ENCODE measurements around the gene PPY. TPM values are rescaled to one million over a fixed set of nuclear protein-coding genes. Genes with fewer than 3 reads are reported as not detected.

PPY gene
- total RNA-seq (not detected), polyA plus RNA-seq (not detected)
- long read RNA-seq, donor 1: 0 reads
- long read RNA-seq, donor 2: 0 reads

GRCh38 chr17:43942051-43942685 lies at the start of gene PPY:
PPY (minus strand) TSS chr17:43942476; CDS start chr17:43941654, 822 bp downstream.
- H3K4me3 ChIP-seq: no peak within 1 kb of the TSS

GRCh38 chr17:43988301-43988700 lies 46.0 kb upstream of the PPY start:
- DNase-seq (no peak), ATAC-seq (no peak)
- Histone ChIP-seq H3K27me3 (ENCODE audit: insufficient read depth in 3 of 3, low read length in 2 of 3) (peaks cover 0 to 12% (median 2%) of the 10 kb centered on the region in 3 donors), H3K9me3 (no peaks in the 10 kb centered on the region), H3K27ac (no peak overlapping the region), H3K4me3 (no peak overlapping the region), H3K4me1 (peaks cover 12% of the 10 kb centered on the region), H3K36me3 (ENCODE audit: insufficient read depth in 1 of 2, low read depth in 1 of 2) (no peaks in the 10 kb centered on the region)
- 57 to 69% (median 65%) methylated on average over 9 of the region's 9 CpGs for WGBS, 3 donors
- TF ChIP-seq CTCF (IDR thresholded peaks at IDR 0.05): no peak
- intact Hi-C loops (cut with DNase I): no loop called here

More at GRCh38 chr17:43942051-43942685, at the start of gene PPY:
- DNase-seq (no peak), ATAC-seq (no peak)
- no peak for TF ChIP-seq CTCF (IDR thresholded peaks at IDR 0.05)
- Histone ChIP-seq H3K4me1 (peaks cover 4% of the 10 kb centered on the region), H3K9me3 (no peaks in the 10 kb centered on the region), H3K27me3 (ENCODE audit: insufficient read depth in 3 of 3, low read length in 2 of 3) (peaks cover 0 to 10% (median 4%) of the 10 kb centered on the region in 3 donors), H3K36me3 (ENCODE audit: insufficient read depth in 1 of 2, low read depth in 1 of 2) (no peaks in the 10 kb centered on the region), H3K27ac (no peak within 1 kb of the TSS)
- intact Hi-C loops (cut with DNase I): loop anchor here (5.0 to 10.0 kb wide), 3 partner anchors 100 to 223 kb away; no protein-coding TSS in a partner anchor
- 82 to 85% (median 85%) methylated on average over 17 of the region's 17 CpGs for WGBS, 3 donors

- Histone ChIP-seq H3K27ac (no peak overlapping the region), H3K27me3 (ENCODE audit: insufficient read depth in 3 of 3, low read length in 2 of 3) (peaks cover 0 to 20% (median 3%) of the 10 kb centered on the region in 3 donors), H3K4me3 (no peak overlapping the region), H3K4me1 (peaks cover 12% of the 10 kb centered on the region), H3K36me3 (ENCODE audit: insufficient read depth in 1 of 2, low read depth in 1 of 2) (no peaks in the 10 kb centered on the region), H3K9me3 (no peaks in the 10 kb centered on the region)
- TF ChIP-seq CTCF (IDR thresholded peaks at IDR 0.05): no peak
- DNase-seq (no peak), ATAC-seq (peak; percentile 27 to 54 (median 36))
- WGBS, 3 donors: 47 to 58% (median 54%) methylated on average over 12 of the region's 12 CpGs
- intact Hi-C loops (cut with DNase I): no loop called here
Observed at GRCh38 chr17:43987131-43988021, 45.1 kb upstream of the PPY start.

- no peak for DNase-seq
- H3K27ac ChIP-seq: no peak overlapping the region
- WGBS, 3 donors: 53 to 71% (median 53%) methylated on average over 7 of the region's 7 CpGs
Observed at GRCh38 chr17:43986225-43986981, 44.1 kb upstream of the PPY start.

More at GRCh38 chr17:43986225-43986981, 44.1 kb upstream of the PPY start:
- H3K4me1 ChIP-seq: peaks cover 12% of the 10 kb centered on the region
- H3K4me3 ChIP-seq: no peak overlapping the region
- ATAC-seq: peak; percentile 78 to 90 (median 84)
- intact Hi-C loops (cut with DNase I): no loop called here
- no peaks in the 10 kb centered on the region for H3K9me3 ChIP-seq
- H3K27me3 ChIP-seq (ENCODE audit: insufficient read depth in 3 of 3, low read length in 2 of 3): peaks cover 0 to 29% (median 7%) of the 10 kb centered on the region in 3 donors
- H3K36me3 ChIP-seq (ENCODE audit: insufficient read depth in 1 of 2, low read depth in 1 of 2): no peaks in the 10 kb centered on the region
- TF ChIP-seq CTCF (IDR thresholded peaks at IDR 0.05): no peak
